ENCODE data around the gene PDSS1. TPM values are rescaled to one million over a fixed set of nuclear protein-coding genes. Genes with fewer than 3 reads are reported as not detected.

Gene PDSS1
- total RNA-seq, 1 donor = 9.2 TPM

- H3K4me3 ChIP-seq (ENCODE audit: low read depth, low read length) = no peak overlapping the region
- TF ChIP-seq CTCF (IDR thresholded peaks at IDR 0.05; ENCODE audit: insufficient read depth, low read length) = no peak
- DNase-seq (ENCODE audit: low read depth) = no peak
Observed at GRCh38 chr10:26714415-26715136, 17.1 kb downstream of the PDSS1 start.

- DNase-seq (ENCODE audit: low read depth) = no peak
- no peak for TF ChIP-seq CTCF (IDR thresholded peaks at IDR 0.05; ENCODE audit: insufficient read depth, low read length)
- H3K4me3 ChIP-seq (ENCODE audit: low read depth, low read length) = no peak overlapping the region
Observed at GRCh38 chr10:26715137-26715487, 17.6 kb downstream of the PDSS1 start.

- no peak for DNase-seq (ENCODE audit: low read depth)
- TF ChIP-seq CTCF (IDR thresholded peaks at IDR 0.05; ENCODE audit: insufficient read depth, low read length) = no peak
- no peak overlapping the region for H3K4me3 ChIP-seq (ENCODE audit: low read depth, low read length)
Observed at GRCh38 chr10:26717476-26717875, 20.0 kb downstream of the PDSS1 start.

- H3K4me3 ChIP-seq (ENCODE audit: low read depth, low read length) = no peak overlapping the region
- DNase-seq (ENCODE audit: low read depth) = no peak
- TF ChIP-seq CTCF (IDR thresholded peaks at IDR 0.05; ENCODE audit: insufficient read depth, low read length) = no peak
Observed at GRCh38 chr10:26721561-26721960, 24.1 kb downstream of the PDSS1 start.

- no peak for TF ChIP-seq CTCF (IDR thresholded peaks at IDR 0.05; ENCODE audit: insufficient read depth, low read length)
- no peak overlapping the region for H3K4me3 ChIP-seq (ENCODE audit: low read depth, low read length)
- DNase-seq (ENCODE audit: low read depth) = no peak
Observed at GRCh38 chr10:26723016-26723415, 25.5 kb downstream of the PDSS1 start.

- no peak overlapping the region for H3K4me3 ChIP-seq (ENCODE audit: low read depth, low read length)
- DNase-seq (ENCODE audit: low read depth) = peak; percentile 85
- TF ChIP-seq CTCF (IDR thresholded peaks at IDR 0.05; ENCODE audit: insufficient read depth, low read length) = peak; percentile 75
Observed at GRCh38 chr10:26725837-26726727, 28.6 kb downstream of the PDSS1 start.
